GM18907 (cell line): ENCODE results near the gene DOK4.
A peak's percentile ranks its signal among the peaks of the same experiment; 100 is the strongest.

Source experiments
- ATAC-seq: cut with Tn5 transposase; IDR thresholded peaks from one replicate; pipeline ENCODE4 v1.9.1; 2021; ENCODE audit warnings: mild to moderate bottlenecking, moderate library complexity; ENCODE audit not compliant: unreplicated experiment

The DOK4 gene

DNA sequence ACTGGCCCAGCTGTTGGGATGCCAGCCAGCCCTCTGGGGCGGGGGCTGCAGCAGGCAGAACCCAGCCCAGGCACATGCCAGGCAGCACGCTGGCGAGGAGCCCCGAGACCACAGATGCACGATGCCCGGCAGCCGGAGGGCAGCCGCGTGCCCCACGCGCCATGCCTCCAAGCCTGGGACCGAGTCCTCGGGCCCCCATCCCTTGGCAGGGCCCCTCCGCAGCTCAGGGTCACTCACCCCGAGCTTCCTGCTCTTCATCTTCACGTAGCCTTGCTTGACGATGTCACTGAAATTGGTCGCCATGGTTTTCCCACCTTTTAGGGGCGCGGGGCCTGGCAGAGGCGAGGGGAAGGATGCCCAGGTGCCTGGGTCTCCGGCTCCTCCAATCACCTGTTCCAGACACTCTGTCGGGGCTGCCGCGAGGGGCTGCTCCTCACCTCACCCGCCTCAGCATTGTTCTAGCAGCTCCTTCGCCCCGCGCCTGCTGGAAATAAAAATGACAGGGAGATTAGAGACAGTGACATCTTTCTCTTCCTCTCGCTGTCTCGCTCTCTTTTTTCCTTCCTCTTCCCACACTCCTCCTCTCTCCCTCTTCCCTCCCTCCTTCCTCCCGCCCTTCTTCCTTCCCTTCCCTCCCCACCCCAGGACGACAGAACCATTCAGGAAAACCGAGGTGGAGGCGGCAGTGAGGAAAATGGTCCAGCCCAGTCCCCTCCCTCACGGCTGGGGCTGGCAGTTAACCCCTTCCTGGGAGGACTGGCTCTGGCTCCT lies 6.9 kb downstream of the DOK4 start:
- no peak for ATAC-seq

- ATAC-seq = no peak
Observed at GRCh38 chr16:57478396-57479204, 7.7 kb downstream of the DOK4 start.

- no peak for ATAC-seq
Observed at GRCh38 chr16:57477531-57478202, 8.6 kb downstream of the DOK4 start.

DNA sequence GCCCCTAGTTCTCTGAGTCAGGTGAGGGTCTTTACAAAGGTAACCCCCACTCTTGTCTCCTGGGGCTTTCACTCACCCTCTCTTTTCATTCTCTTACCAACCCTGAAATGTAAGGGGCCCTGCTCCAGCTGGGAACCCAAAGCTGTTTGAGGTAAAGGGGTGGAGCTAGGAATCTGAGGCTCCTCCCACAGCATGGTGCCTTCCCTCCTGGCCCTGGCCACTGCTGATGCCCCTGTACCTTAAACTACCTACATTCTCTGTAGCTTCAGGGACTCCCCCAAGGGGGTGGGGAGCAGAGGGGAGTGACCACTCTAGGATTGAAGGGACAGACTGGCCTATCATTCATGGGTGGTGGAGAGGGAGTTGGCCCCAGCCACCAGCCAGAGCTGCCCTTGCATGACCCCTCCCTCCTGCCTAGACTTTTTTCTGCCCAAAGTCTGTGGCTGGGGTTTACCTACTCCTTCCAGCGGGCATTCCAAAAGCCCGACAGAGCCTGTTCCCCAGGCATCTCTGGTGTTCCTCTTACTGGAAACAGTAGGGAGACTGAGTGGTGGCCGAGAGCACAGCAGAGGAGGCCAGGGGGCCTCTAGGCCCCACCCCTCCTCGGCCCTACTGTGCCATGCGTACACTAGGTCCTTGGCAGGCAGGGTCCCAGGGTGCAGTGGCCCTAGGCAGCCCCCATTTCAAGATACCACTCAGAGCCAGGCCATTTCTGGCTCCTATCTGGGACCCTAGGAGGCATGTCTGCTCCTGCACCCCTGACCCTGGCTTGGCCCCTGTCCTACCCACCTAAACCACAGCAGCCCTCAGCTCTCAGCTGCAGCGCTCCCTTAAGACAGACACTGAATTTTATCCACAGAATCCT lies 9.5 kb downstream of the DOK4 start:
- ATAC-seq = no peak

- peak; percentile 91 for ATAC-seq
Observed at GRCh38 chr16:57475711-57476339, 10.5 kb downstream of the DOK4 start.

GRCh38 chr16:57474671-57475661 lies 11.3 kb downstream of the DOK4 start:
- no peak for ATAC-seq

DNA sequence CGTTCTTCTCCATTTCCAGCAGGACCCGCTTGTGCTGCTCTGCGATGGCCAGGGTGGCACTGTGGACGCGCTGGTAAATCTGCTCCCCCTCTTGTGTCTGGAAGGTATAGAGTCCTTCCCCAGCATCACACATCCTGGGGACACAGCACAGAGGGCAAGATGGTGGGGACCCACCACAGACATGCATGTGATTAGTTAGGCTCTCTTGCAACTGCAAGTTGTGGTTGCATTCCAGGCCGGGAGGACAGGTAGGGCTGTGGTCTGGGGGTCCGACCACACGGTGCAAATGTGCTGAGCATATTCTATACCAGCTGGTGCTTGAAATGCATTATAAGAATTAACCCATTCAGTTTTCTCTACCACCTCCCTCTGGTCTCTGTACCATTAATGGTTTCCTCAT lies 12.4 kb downstream of the DOK4 start:
- no peak for ATAC-seq

DNA sequence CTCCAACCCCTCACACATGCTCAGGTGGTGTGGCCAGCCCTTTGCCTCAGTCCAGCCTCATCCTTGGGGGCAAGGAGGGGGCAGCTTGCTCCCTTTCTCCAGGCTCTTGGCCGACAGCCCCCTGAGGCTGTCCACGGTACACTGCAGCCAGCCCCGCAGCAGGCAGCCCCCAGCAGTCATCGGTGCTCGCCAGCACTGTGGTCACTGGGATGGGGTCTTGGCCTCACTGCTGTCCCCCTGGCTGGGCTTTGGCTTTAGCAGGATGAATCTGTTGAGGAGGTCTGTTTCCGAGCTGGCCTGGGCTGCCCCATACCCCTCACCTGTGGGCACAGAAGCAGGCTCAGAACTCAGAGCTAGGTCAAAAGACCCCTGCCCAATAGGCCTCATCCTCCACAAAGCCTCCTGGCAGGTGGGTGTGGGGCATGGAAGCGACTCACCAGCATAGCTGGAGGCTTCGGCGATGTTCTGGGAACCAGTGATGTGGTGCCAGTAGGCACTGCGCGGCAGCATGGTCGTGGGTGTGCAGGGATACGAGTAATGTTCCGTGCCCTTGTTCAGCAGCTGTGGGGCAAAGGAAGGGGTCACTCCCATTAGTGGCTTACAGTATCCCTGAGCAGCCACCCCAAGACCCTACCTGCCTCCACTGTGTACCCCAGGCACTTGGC lies 13.0 kb downstream of the DOK4 start:
- ATAC-seq = no peak

GRCh38 chr16:57472665-57473060 lies 13.6 kb downstream of the DOK4 start:
- no peak for ATAC-seq

DNA sequence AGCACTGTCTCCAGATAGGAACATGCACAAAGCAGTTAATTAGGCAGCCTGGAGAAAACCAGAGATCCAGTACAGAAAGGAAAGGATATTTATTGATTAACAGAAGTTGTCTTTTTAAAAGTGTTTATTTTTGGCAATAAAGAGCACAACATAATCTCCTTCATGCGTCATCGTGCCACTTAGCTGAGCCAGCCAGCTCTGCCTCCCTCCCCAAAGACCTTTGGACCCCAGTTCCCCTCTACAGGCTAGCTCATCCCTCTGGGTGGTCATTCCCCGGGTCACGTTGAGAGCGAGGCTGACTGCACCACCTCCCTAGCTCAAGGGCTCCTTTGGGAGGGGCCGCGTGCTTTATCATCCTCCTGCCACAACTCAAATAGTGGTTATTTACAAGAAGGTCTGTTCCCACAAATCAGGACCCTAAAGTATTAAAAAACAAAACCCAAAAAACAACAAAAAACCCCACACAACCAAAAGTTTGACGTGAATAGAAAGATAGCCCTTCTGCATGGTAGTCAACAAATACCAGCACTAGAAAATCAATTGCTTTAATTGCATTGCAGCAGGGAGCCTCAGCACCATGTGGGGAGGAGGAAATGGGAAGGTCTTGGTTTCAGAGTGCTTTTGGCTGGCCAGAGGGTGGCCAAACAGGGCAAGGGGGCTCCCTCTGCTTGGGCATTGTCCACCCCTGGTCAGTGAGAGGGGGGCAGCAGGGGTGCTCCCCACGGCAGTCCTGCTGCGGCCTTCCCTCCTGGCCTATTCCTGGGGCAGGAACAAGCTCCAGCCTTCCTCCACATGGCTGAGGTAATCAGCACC lies 14.2 kb downstream of the DOK4 start:
- no peak for ATAC-seq

GRCh38 chr16:57471209-57471608 lies 15.1 kb downstream of the DOK4 start:
- ATAC-seq = no peak

DNA sequence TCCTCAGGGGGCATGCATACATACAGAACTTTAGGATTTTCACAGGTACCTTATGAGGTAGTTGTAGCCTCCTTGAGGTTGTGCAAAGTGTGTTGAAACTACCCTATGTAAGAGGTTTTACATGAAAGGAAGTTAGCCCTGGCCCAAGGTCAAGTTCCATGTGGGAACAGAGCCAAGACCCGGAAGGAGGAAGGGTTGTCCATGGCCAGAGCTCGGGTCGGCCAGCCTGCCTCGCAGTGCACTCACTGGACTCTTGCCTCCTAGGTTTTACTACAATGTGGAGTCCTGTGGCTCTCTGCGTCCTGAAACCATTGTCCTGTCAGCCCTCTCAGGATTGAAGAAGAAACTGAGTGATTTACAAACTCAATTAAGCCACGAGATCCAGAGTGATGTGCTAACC lies 15.6 kb downstream of the DOK4 start:
- ATAC-seq = no peak

GRCh38 chr16:57469917-57470470 lies 16.3 kb downstream of the DOK4 start:
- no peak for ATAC-seq

- ATAC-seq = no peak
Observed at GRCh38 chr16:57469046-57469445, 17.2 kb downstream of the DOK4 start.

GRCh38 chr16:57468346-57468745 lies 17.9 kb downstream of the DOK4 start:
- ATAC-seq = no peak

DNA sequence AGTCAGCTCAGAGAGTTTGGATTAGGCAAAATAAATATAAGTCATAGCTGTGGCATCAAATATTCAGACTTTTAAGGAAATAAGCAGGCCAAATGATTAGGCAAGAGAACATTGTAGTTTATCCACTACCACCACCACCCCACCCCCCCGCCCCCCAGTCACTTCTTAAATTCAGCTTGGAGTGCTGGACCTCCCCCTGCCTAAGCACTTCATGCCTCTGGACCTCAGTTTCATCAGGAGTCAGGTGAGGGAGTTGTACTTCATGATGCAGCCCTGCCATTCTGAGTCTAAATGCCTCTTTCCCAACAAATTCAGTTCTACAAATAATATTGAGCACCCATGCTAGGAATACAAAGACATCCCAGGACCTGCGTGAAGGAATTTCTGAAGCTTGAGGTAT lies 21.8 kb downstream of the DOK4 start:
- ATAC-seq = no peak

- ATAC-seq = no peak
Observed at GRCh38 chr16:57462978-57463362, 23.3 kb downstream of the DOK4 start.
